Testis (tissue), 2 donors: ENCODE results near the gene WIPF2.

Experiments
- POLR2A ChIP-seq: fragments of 450-650 bp; IDR thresholded peaks from one replicate; pipeline ENCODE4 v1.6.1; 2017; ENCODE audit warnings: antibody characterized with exemption, mild to moderate bottlenecking, moderate library complexity
- TF ChIP-seq, protein P1 (sequence below), 3 experiments: fragments of 450-650 bp in 2 of 3; fragments of 200-600 bp in 1 of 3; sonication (generic) in 1 of 3; IDR thresholded peaks; one replicate each; pipeline ENCODE4 v1.5.1; 2016 to 2019; ENCODE audit warnings: antibody characterized with exemption in 3 of 3, mild to moderate bottlenecking in 2 of 3, moderate library complexity in 1 of 3

DNA sequence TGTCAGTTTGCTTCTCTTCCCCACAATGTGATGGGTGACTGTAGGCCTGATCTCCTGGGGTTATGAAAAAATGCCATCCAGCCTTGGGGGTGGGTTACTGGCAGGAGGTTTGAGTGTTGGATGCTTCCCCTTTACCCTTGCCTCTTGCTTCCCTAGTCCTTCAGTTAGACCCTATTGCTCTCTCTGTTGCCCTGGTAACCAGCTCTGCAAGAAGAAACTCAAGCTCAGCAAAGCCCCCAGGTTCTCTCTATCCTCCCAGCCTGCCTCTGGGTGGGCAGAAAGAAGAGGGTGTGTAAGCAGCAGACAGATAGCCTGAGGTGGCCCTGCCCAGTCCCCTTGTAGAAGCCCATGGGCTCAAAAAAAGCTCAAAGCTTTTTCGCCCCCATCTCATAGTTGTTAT lies 44.6 kb upstream of the WIPF2 start:
- TF ChIP-seq, protein P1, sequence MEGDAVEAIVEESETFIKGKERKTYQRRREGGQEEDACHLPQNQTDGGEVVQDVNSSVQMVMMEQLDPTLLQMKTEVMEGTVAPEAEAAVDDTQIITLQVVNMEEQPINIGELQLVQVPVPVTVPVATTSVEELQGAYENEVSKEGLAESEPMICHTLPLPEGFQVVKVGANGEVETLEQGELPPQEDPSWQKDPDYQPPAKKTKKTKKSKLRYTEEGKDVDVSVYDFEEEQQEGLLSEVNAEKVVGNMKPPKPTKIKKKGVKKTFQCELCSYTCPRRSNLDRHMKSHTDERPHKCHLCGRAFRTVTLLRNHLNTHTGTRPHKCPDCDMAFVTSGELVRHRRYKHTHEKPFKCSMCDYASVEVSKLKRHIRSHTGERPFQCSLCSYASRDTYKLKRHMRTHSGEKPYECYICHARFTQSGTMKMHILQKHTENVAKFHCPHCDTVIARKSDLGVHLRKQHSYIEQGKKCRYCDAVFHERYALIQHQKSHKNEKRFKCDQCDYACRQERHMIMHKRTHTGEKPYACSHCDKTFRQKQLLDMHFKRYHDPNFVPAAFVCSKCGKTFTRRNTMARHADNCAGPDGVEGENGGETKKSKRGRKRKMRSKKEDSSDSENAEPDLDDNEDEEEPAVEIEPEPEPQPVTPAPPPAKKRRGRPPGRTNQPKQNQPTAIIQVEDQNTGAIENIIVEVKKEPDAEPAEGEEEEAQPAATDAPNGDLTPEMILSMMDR (IDR thresholded peaks at IDR 0.05) = no peak
- no peak for TF ChIP-seq POLR2A
